ENCODE measurements around the gene PGLYRP3. TPM values are rescaled to one million over a fixed set of nuclear protein-coding genes. Genes with fewer than 3 reads are reported as not detected.

Gene PGLYRP3, protein sequence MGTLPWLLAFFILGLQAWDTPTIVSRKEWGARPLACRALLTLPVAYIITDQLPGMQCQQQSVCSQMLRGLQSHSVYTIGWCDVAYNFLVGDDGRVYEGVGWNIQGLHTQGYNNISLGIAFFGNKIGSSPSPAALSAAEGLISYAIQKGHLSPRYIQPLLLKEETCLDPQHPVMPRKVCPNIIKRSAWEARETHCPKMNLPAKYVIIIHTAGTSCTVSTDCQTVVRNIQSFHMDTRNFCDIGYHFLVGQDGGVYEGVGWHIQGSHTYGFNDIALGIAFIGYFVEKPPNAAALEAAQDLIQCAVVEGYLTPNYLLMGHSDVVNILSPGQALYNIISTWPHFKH
- not detected for total RNA-seq
- not detected for polyA plus RNA-seq

DNA sequence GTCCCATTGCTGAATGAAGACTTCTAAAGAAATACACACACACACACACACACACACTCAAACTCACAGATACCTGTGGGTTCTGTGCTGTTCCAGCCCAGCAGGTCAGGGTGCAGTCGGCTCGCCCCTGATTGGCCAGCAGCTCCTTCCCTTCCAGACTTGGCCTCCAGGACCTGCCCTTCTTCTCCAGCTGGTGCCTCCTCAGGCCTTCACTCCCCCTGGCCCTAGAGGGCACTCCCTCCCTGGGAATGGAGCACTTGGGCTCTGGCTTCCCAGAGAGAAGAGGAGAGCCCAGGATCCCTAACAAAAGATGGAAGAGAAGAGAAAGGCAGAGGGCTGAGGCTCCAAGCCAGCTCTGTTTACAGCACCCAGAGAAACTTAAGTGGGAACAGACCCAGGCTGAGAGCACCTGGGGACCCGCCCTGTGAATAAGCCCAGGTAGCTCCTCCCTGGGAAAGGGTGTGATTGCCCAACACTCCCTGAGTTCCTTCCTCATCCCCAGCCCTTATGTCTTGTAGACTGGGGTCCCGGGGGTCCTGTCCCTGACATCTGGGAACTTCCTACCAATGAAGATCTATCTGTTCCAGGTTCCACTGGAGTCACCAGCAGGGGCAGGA, at the start of gene PGLYRP3:
Gene PGLYRP3 (minus strand): TSS at position 383 of the 617 bp plus-strand sequence. CDS start 2,287 bp downstream, outside the sequence.
- H3K9me3 ChIP-seq (ENCODE audit: low read length): no peaks in the 10 kb centered on the region
- no peak for DNase-seq
- no peaks in the 10 kb centered on the region for H3K4me1 Mint-ChIP-seq
- CTCF ChIA-PET: no interaction called here
- no peak within 1 kb of the TSS for H3K4me3 Mint-ChIP-seq
- peaks cover 0 to 4% (median 0%) of the 10 kb centered on the region in 3 donors for H3K36me3 Mint-ChIP-seq
- H3K4me3 ChIP-seq (ENCODE audit: low read length): no peak within 1 kb of the TSS
- H3K4me1 ChIP-seq (ENCODE audit: insufficient read depth, low read length): no peaks in the 10 kb centered on the region
- H3K27me3 ChIP-seq (ENCODE audit: insufficient read depth, low read length, poor library complexity, severe bottlenecking): no peaks in the 10 kb centered on the region
- POLR2A ChIA-PET: no interaction called here
- H3K36me3 ChIP-seq (ENCODE audit: insufficient read depth, low read length): no peaks in the 10 kb centered on the region
- peaks cover 0 to 6% (median 0%) of the 10 kb centered on the region in 5 donors for H3K9me3 Mint-ChIP-seq
- no peak within 1 kb of the TSS for H3K27ac Mint-ChIP-seq
- no peak within 1 kb of the TSS for H3K27ac ChIP-seq (ENCODE audit: low read depth, low read length)
- peaks cover 12 to 32% of the 10 kb centered on the region in 2 donors for H3K27me3 Mint-ChIP-seq

GRCh38 chr1:153362187-153362775, 49.5 kb upstream of the PGLYRP3 start:
- POLR2A ChIA-PET: no interaction called here
- Histone ChIP-seq H3K27me3 (ENCODE audit: insufficient read depth, low read length, poor library complexity, severe bottlenecking) (no peaks in the 10 kb centered on the region), H3K4me1 (ENCODE audit: insufficient read depth, low read length) (peaks cover 9% of the 10 kb centered on the region), H3K9me3 (ENCODE audit: low read length) (no peaks in the 10 kb centered on the region), H3K27ac (ENCODE audit: low read depth, low read length) (no peak overlapping the region), H3K4me3 (ENCODE audit: low read length) (no peak overlapping the region), H3K36me3 (ENCODE audit: insufficient read depth, low read length) (no peaks in the 10 kb centered on the region)
- H3K36me3 Mint-ChIP-seq: no peaks in the 10 kb centered on the region
- H3K27ac Mint-ChIP-seq: no peak overlapping the region
- peaks cover 15 to 37% of the 10 kb centered on the region in 2 donors for H3K27me3 Mint-ChIP-seq
- CTCF ChIA-PET: interaction anchor here (1.2 kb wide), 1 partner anchor 10 kb away, joined by 5 read pairs; no protein-coding TSS in a partner anchor
- no peaks in the 10 kb centered on the region for H3K9me3 Mint-ChIP-seq
- H3K4me3 Mint-ChIP-seq: no peak overlapping the region
- H3K4me1 Mint-ChIP-seq: peaks cover 8 to 12% (median 9%) of the 10 kb centered on the region in 3 donors
- DNase-seq: no peak

DNA sequence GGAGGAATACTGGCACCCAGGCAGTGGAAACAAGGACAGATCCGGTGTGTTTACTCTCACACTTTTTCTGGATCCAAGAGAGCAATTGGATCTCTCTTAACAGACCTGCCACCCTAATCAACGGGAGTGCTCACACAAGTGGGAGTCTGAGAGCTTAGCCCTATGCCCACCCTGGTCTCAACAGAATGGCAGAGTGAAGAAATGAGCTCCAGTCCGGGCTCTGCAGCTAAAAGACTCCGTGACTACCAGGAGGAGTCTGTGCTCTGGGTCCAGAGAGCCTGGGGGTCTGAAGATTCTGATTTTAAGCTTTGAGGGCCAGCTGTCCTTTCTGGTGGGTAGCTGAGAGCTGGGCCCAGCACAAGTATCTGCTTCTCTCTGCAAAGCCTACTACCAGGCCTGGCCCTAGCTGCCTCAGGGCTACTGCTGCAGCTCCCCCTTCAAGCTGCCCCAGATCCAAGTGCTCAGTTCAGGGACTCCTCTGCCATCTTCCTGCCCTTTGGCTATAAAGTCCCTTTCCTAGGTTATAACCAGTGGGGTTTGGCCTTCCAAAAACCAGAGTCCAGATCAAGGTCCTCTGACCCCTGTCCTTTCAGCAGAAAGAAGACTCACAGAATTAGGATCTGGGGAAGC, 48.8 kb upstream of the PGLYRP3 start:
- no peak overlapping the region for H3K4me3 ChIP-seq (ENCODE audit: low read length)
- no peak for DNase-seq
- Mint-ChIP-seq H3K27me3 (peaks cover 15 to 37% of the 10 kb centered on the region in 2 donors), H3K27ac (peak overlapping the region in 1 of 8 donors; percentile 41), H3K36me3 (no peaks in the 10 kb centered on the region), H3K4me1 (peaks cover 10 to 19% (median 13%) of the 10 kb centered on the region in 3 donors), H3K9me3 (no peaks in the 10 kb centered on the region), H3K4me3 (no peak overlapping the region)
- H3K9me3 ChIP-seq (ENCODE audit: low read length): no peaks in the 10 kb centered on the region
- H3K36me3 ChIP-seq (ENCODE audit: insufficient read depth, low read length): no peaks in the 10 kb centered on the region
- H3K4me1 ChIP-seq (ENCODE audit: insufficient read depth, low read length): peaks cover 13% of the 10 kb centered on the region
- H3K27ac ChIP-seq (ENCODE audit: low read depth, low read length): no peak overlapping the region
- no peaks in the 10 kb centered on the region for H3K27me3 ChIP-seq (ENCODE audit: insufficient read depth, low read length, poor library complexity, severe bottlenecking)
- CTCF ChIA-PET: interaction anchor here (1.2 kb wide), 1 partner anchor 9 kb away, joined by 5 read pairs; no protein-coding TSS in a partner anchor
- POLR2A ChIA-PET: no interaction called here

GRCh38 chr1:153360592-153361479, 48.1 kb upstream of the PGLYRP3 start:
- Mint-ChIP-seq H3K4me3 (no peak overlapping the region), H3K4me1 (peaks cover 10 to 21% (median 18%) of the 10 kb centered on the region in 3 donors), H3K27me3 (peaks cover 15 to 36% of the 10 kb centered on the region in 2 donors), H3K9me3 (no peaks in the 10 kb centered on the region), H3K36me3 (no peaks in the 10 kb centered on the region), H3K27ac (no peak overlapping the region)
- Histone ChIP-seq H3K4me3 (ENCODE audit: low read length) (no peak overlapping the region), H3K27ac (ENCODE audit: low read depth, low read length) (no peak overlapping the region), H3K4me1 (ENCODE audit: insufficient read depth, low read length) (peaks cover 13% of the 10 kb centered on the region), H3K9me3 (ENCODE audit: low read length) (no peaks in the 10 kb centered on the region), H3K27me3 (ENCODE audit: insufficient read depth, low read length, poor library complexity, severe bottlenecking) (no peaks in the 10 kb centered on the region), H3K36me3 (ENCODE audit: insufficient read depth, low read length) (no peaks in the 10 kb centered on the region)
- DNase-seq: no peak
- ChIA-PET CTCF (no interaction called here), POLR2A (no interaction called here)

- peaks cover 13% of the 10 kb centered on the region for H3K4me1 ChIP-seq (ENCODE audit: insufficient read depth, low read length)
- H3K9me3 ChIP-seq (ENCODE audit: low read length): no peaks in the 10 kb centered on the region
- Mint-ChIP-seq H3K27me3 (peaks cover 15 to 29% of the 10 kb centered on the region in 2 donors), H3K4me3 (no peak overlapping the region), H3K27ac (no peak overlapping the region), H3K4me1 (peaks cover 10 to 21% (median 18%) of the 10 kb centered on the region in 3 donors), H3K9me3 (no peaks in the 10 kb centered on the region), H3K36me3 (no peaks in the 10 kb centered on the region)
- no peaks in the 10 kb centered on the region for H3K36me3 ChIP-seq (ENCODE audit: insufficient read depth, low read length)
- DNase-seq: no peak
- H3K27me3 ChIP-seq (ENCODE audit: insufficient read depth, low read length, poor library complexity, severe bottlenecking): no peaks in the 10 kb centered on the region
- ChIA-PET CTCF (no interaction called here), POLR2A (no interaction called here)
- no peak overlapping the region for H3K4me3 ChIP-seq (ENCODE audit: low read length)
- H3K27ac ChIP-seq (ENCODE audit: low read depth, low read length): no peak overlapping the region
These were observed 47.4 kb upstream of the PGLYRP3 start for GRCh38 chr1:153360190-153360589.

DNA sequence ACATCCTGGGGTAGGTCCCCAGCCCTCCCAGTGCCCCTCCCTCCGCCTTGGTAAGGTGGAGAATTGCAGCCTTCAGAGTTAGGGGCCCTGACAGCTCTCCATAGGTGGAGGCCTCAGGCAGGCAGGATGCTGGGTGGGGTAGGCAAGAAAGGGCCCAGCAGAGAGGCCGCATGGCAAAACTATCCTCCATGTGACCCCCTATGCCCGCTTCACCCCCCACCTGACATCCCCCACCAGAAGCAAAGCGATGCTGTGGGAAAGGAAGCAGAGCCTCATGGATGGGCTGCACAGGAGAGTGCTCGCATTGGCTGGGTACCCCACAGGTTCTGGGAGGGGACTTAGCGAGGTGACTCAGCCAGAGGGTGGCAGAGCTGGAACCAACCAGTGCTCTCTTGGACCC, 46.5 kb upstream of the PGLYRP3 start:
- Histone ChIP-seq H3K36me3 (ENCODE audit: insufficient read depth, low read length) (no peaks in the 10 kb centered on the region), H3K27ac (ENCODE audit: low read depth, low read length) (no peak overlapping the region), H3K27me3 (ENCODE audit: insufficient read depth, low read length, poor library complexity, severe bottlenecking) (no peaks in the 10 kb centered on the region), H3K9me3 (ENCODE audit: low read length) (no peaks in the 10 kb centered on the region), H3K4me3 (ENCODE audit: low read length) (no peak overlapping the region), H3K4me1 (ENCODE audit: insufficient read depth, low read length) (peaks cover 13% of the 10 kb centered on the region)
- H3K4me3 Mint-ChIP-seq: no peak overlapping the region
- H3K27ac Mint-ChIP-seq: no peak overlapping the region
- H3K36me3 Mint-ChIP-seq: no peaks in the 10 kb centered on the region
- H3K27me3 Mint-ChIP-seq: peaks cover 11 to 23% of the 10 kb centered on the region in 2 donors
- H3K9me3 Mint-ChIP-seq: no peaks in the 10 kb centered on the region
- POLR2A ChIA-PET: no interaction called here
- CTCF ChIA-PET: no interaction called here
- no peak for DNase-seq
- H3K4me1 Mint-ChIP-seq: peaks cover 10 to 21% (median 18%) of the 10 kb centered on the region in 3 donors

GRCh38 chr1:153358691-153358975, 45.9 kb upstream of the PGLYRP3 start:
- no peaks in the 10 kb centered on the region for H3K9me3 Mint-ChIP-seq
- Histone ChIP-seq H3K4me3 (ENCODE audit: low read length) (no peak overlapping the region), H3K9me3 (ENCODE audit: low read length) (no peaks in the 10 kb centered on the region), H3K27me3 (ENCODE audit: insufficient read depth, low read length, poor library complexity, severe bottlenecking) (no peaks in the 10 kb centered on the region), H3K4me1 (ENCODE audit: insufficient read depth, low read length) (peaks cover 13% of the 10 kb centered on the region), H3K27ac (ENCODE audit: low read depth, low read length) (no peak overlapping the region), H3K36me3 (ENCODE audit: insufficient read depth, low read length) (no peaks in the 10 kb centered on the region)
- no peak for DNase-seq
- POLR2A ChIA-PET: no interaction called here
- H3K27ac Mint-ChIP-seq: peak overlapping the region in 1 of 8 donors; percentile 5
- peaks cover 10 to 21% (median 18%) of the 10 kb centered on the region in 3 donors for H3K4me1 Mint-ChIP-seq
- CTCF ChIA-PET: interaction anchor here (1.7 kb wide), 1 partner anchor 136 kb away, joined by 4 read pairs; no protein-coding TSS in a partner anchor
- H3K4me3 Mint-ChIP-seq: no peak overlapping the region
- H3K27me3 Mint-ChIP-seq: peaks cover 11 to 28% of the 10 kb centered on the region in 2 donors
- H3K36me3 Mint-ChIP-seq: no peaks in the 10 kb centered on the region

Data from CD8-positive, alpha-beta memory T cell (primary cell).